DMS53 treated with DMSO at 0.1 percent for 48 hours (cell line): ENCODE results near the gene PITPNC1.

Experiments
- DNase-seq: peaks from one replicate; lab custom pipeline; 2025; ENCODE audit not compliant: unreplicated experiment; lab: John Stamatoyannopoulos, UW

PITPNC1 gene

GRCh38 chr17:67433248-67433924, 56.3 kb downstream of the PITPNC1 start:
- no peak for DNase-seq

- no peak for DNase-seq
Observed at GRCh38 chr17:67434061-67434525, 57.0 kb downstream of the PITPNC1 start.

- DNase-seq: no peak
Observed at GRCh38 chr17:67435122-67435521, 58.0 kb downstream of the PITPNC1 start.

- DNase-seq: no peak
Observed at GRCh38 chr17:67435786-67436185, 58.7 kb downstream of the PITPNC1 start.

- DNase-seq: no peak
Observed at GRCh38 chr17:67436233-67436632, 59.2 kb downstream of the PITPNC1 start.

- no peak for DNase-seq
Observed at GRCh38 chr17:67438667-67439066, 61.6 kb downstream of the PITPNC1 start.

- DNase-seq: no peak
Observed at GRCh38 chr17:67439269-67439668, 62.2 kb downstream of the PITPNC1 start.

- no peak for DNase-seq
Observed at GRCh38 chr17:67440277-67441051, 63.4 kb downstream of the PITPNC1 start.

GRCh38 chr17:67441052-67441895, 64.2 kb downstream of the PITPNC1 start:
- DNase-seq: peak; percentile 97

GRCh38 chr17:67441896-67442219, 64.8 kb downstream of the PITPNC1 start:
- DNase-seq: no peak

- DNase-seq: no peak
Observed at GRCh38 chr17:67442787-67443624, 65.9 kb downstream of the PITPNC1 start.

- no peak for DNase-seq
Observed at GRCh38 chr17:67443931-67444595, 67.0 kb downstream of the PITPNC1 start.

GRCh38 chr17:67448449-67448848, 71.4 kb downstream of the PITPNC1 start:
- DNase-seq: no peak

GRCh38 chr17:67449065-67449464, 72.0 kb downstream of the PITPNC1 start:
- no peak for DNase-seq

- DNase-seq: no peak
Observed at GRCh38 chr17:67449845-67450755, 73.0 kb downstream of the PITPNC1 start.

GRCh38 chr17:67452681-67453554, 75.8 kb downstream of the PITPNC1 start:
- no peak for DNase-seq

- DNase-seq: no peak
Observed at GRCh38 chr17:67456103-67456502, 79.0 kb downstream of the PITPNC1 start.

- no peak for DNase-seq
Observed at GRCh38 chr17:67456889-67457288, 79.8 kb downstream of the PITPNC1 start.
